ENCODE measurements around the gene PDE11A. TPM values are rescaled to one million over a fixed set of nuclear protein-coding genes. Genes with fewer than 3 reads are reported as not detected.

PDE11A gene
- total and polyA plus RNA-seq, 2 experiments from 2014 or later: 0.34 to 0.86 TPM

- Histone ChIP-seq H3K9me2 (ENCODE audit: insufficient read depth) (no peaks in the 10 kb centered on the region), H4K20me1 (ENCODE audit: insufficient read depth) (no peaks in the 10 kb centered on the region), H3K4me3 (no peak overlapping the region), H3K27me3 (replicated peaks; ENCODE audit: insufficient read depth) (peaks cover 6% of the 10 kb centered on the region; the same call in 1 of the 2 replicates), H3K36me3 (ENCODE audit: low read depth) (no peaks in the 10 kb centered on the region), H3K27ac (no peak overlapping the region), H3K9ac (no peak overlapping the region), H3K4me1 (ENCODE audit: insufficient read depth) (no peaks in the 10 kb centered on the region), H3K9me3 (ENCODE audit: low read depth) (no peaks in the 10 kb centered on the region), H2AFZ (no peak overlapping the region), H3F3A (ENCODE audit: insufficient read depth) (no peaks in the 10 kb centered on the region), H3K79me2 (ENCODE audit: insufficient read depth) (no peaks in the 10 kb centered on the region), H3K4me2 (ENCODE audit: unreplicated experiment) (no peak overlapping the region)
- TF ChIP-seq EZH2 (IDR thresholded peaks at IDR 0.05; ENCODE audit: insufficient read depth, poor library complexity, severe bottlenecking) (no peak), EZH2phosphoT487 (IDR thresholded peaks at IDR 0.05; ENCODE audit: insufficient read depth, low read depth) (no peak)
- in situ Hi-C loops (cut with MboI): no loop called here
- no peak for DNase-seq
- 43 to 49% methylated on average over 1 of the region's 1 CpG for WGBS, 2 experiments (ENCODE audit: low coverage in 1 of 2, low lambda C conversion rate in 2 of 2, missing lambda C conversion rate in 2 of 2)
Measured at GRCh38 chr2:177716484-177716883, 356.1 kb downstream of the PDE11A start.

GRCh38 chr2:177715771-177716170 lies 356.8 kb downstream of the PDE11A start:
- H3K4me1 ChIP-seq (ENCODE audit: insufficient read depth): no peaks in the 10 kb centered on the region
- no peak overlapping the region for H3K4me3 ChIP-seq
- no peaks in the 10 kb centered on the region for H4K20me1 ChIP-seq (ENCODE audit: insufficient read depth)
- TF ChIP-seq EZH2phosphoT487 (IDR thresholded peaks at IDR 0.05; ENCODE audit: insufficient read depth, low read depth): no peak
- no peak for TF ChIP-seq EZH2 (IDR thresholded peaks at IDR 0.05; ENCODE audit: insufficient read depth, poor library complexity, severe bottlenecking)
- peaks cover 6% of the 10 kb centered on the region for H3K27me3 ChIP-seq (replicated peaks; ENCODE audit: insufficient read depth)
- H3K36me3 ChIP-seq (ENCODE audit: low read depth): no peaks in the 10 kb centered on the region
- H3K9me2 ChIP-seq (ENCODE audit: insufficient read depth): no peaks in the 10 kb centered on the region
- WGBS, 2 experiments (ENCODE audit: low coverage in 1 of 2, low lambda C conversion rate in 2 of 2, missing lambda C conversion rate in 2 of 2): 33 to 41% methylated on average over 2 of the region's 2 CpGs
- no peaks in the 10 kb centered on the region for H3K9me3 ChIP-seq (ENCODE audit: low read depth)
- H3K4me2 ChIP-seq (ENCODE audit: unreplicated experiment): no peak overlapping the region
- H3K9ac ChIP-seq: no peak overlapping the region
- DNase-seq: no peak
- H3K79me2 ChIP-seq (ENCODE audit: insufficient read depth): no peaks in the 10 kb centered on the region
- H2AFZ ChIP-seq: no peak overlapping the region
- H3F3A ChIP-seq (ENCODE audit: insufficient read depth): no peaks in the 10 kb centered on the region
- in situ Hi-C loops (cut with MboI): no loop called here
- no peak overlapping the region for H3K27ac ChIP-seq

GRCh38 chr2:177714704-177715103 lies 357.9 kb downstream of the PDE11A start:
- H3K27ac ChIP-seq: no peak overlapping the region
- H3K4me2 ChIP-seq (ENCODE audit: unreplicated experiment): no peak overlapping the region
- peaks cover 6% of the 10 kb centered on the region for H3K27me3 ChIP-seq (replicated peaks; ENCODE audit: insufficient read depth)
- H3K4me1 ChIP-seq (ENCODE audit: insufficient read depth): no peaks in the 10 kb centered on the region
- no peak overlapping the region for H3K4me3 ChIP-seq
- TF ChIP-seq EZH2phosphoT487 (IDR thresholded peaks at IDR 0.05; ENCODE audit: insufficient read depth, low read depth): no peak
- TF ChIP-seq EZH2 (IDR thresholded peaks at IDR 0.05; ENCODE audit: insufficient read depth, poor library complexity, severe bottlenecking): no peak
- in situ Hi-C loops (cut with MboI): no loop called here
- no peaks in the 10 kb centered on the region for H4K20me1 ChIP-seq (ENCODE audit: insufficient read depth)
- no peaks in the 10 kb centered on the region for H3K36me3 ChIP-seq (ENCODE audit: low read depth)
- no peak for DNase-seq
- H3F3A ChIP-seq (ENCODE audit: insufficient read depth): no peaks in the 10 kb centered on the region
- no peaks in the 10 kb centered on the region for H3K79me2 ChIP-seq (ENCODE audit: insufficient read depth)
- WGBS, 2 experiments (ENCODE audit: low coverage in 1 of 2, low lambda C conversion rate in 2 of 2, missing lambda C conversion rate in 2 of 2): 44 to 46% methylated on average over 3 of the region's 3 CpGs
- no peak overlapping the region for H2AFZ ChIP-seq
- no peak overlapping the region for H3K9ac ChIP-seq
- H3K9me2 ChIP-seq (ENCODE audit: insufficient read depth): no peaks in the 10 kb centered on the region
- H3K9me3 ChIP-seq (ENCODE audit: low read depth): no peaks in the 10 kb centered on the region

GRCh38 chr2:177712462-177712861 lies 360.1 kb downstream of the PDE11A start:
- in situ Hi-C loops (cut with MboI): no loop called here
- H3K36me3 ChIP-seq (ENCODE audit: low read depth): no peaks in the 10 kb centered on the region
- no peak overlapping the region for H3K4me3 ChIP-seq
- no peak overlapping the region for H3K27ac ChIP-seq
- H2AFZ ChIP-seq: no peak overlapping the region
- H3K27me3 ChIP-seq (replicated peaks; ENCODE audit: insufficient read depth): peaks cover 6% of the 10 kb centered on the region
- H3F3A ChIP-seq (ENCODE audit: insufficient read depth): no peaks in the 10 kb centered on the region
- no peak for DNase-seq
- TF ChIP-seq EZH2 (IDR thresholded peaks at IDR 0.05; ENCODE audit: insufficient read depth, poor library complexity, severe bottlenecking): no peak
- TF ChIP-seq EZH2phosphoT487 (IDR thresholded peaks at IDR 0.05; ENCODE audit: insufficient read depth, low read depth): no peak
- H3K4me1 ChIP-seq (ENCODE audit: insufficient read depth): no peaks in the 10 kb centered on the region
- WGBS, 2 experiments (ENCODE audit: low coverage in 1 of 2, low lambda C conversion rate in 2 of 2, missing lambda C conversion rate in 2 of 2): 29 to 59% methylated on average over 1 of the region's 1 CpG
- H3K4me2 ChIP-seq (ENCODE audit: unreplicated experiment): no peak overlapping the region
- H3K79me2 ChIP-seq (ENCODE audit: insufficient read depth): no peaks in the 10 kb centered on the region
- H3K9me2 ChIP-seq (ENCODE audit: insufficient read depth): no peaks in the 10 kb centered on the region
- H4K20me1 ChIP-seq (ENCODE audit: insufficient read depth): no peaks in the 10 kb centered on the region
- H3K9me3 ChIP-seq (ENCODE audit: low read depth): no peaks in the 10 kb centered on the region
- no peak overlapping the region for H3K9ac ChIP-seq

All from GM23248 (cell line).